IPS DF 6.9 (cell line): ENCODE measurements around the gene CLSTN3.

Experiments
- DNase-seq: peaks from one replicate; pipeline ENCODE4 v3.0.0-alpha.2; 2013; ENCODE audit warnings: low read depth, low spot score
- H3K27ac ChIP-seq: one replicate; pipeline ENCODE4 v1.5.1; 2013; ENCODE audit warnings: low read length, control low read depth
- H3K27me3 ChIP-seq: 2 replicates; pipeline ENCODE4 v1.6.1; 2013; ENCODE audit warnings: mild to moderate bottlenecking, low read length; ENCODE audit not compliant: control insufficient read depth, insufficient read depth
- H3K36me3 ChIP-seq: 2 replicates; pipeline ENCODE4 v1.6.1; 2013; ENCODE audit warnings: low read length; ENCODE audit not compliant: control insufficient read depth, insufficient read depth
- H3K4me1 ChIP-seq: 2 replicates; pipeline ENCODE4 v1.6.1; 2013; ENCODE audit warnings: low read length; ENCODE audit not compliant: control insufficient read depth, insufficient read depth
- H3K4me3 ChIP-seq: 2 replicates; pipeline ENCODE4 v1.5.1; 2013; ENCODE audit warnings: mild to moderate bottlenecking, low read length
- H3K9me3 ChIP-seq: 2 replicates; pipeline ENCODE4 v1.6.1; 2013; ENCODE audit warnings: low read length, inconsistent platforms; ENCODE audit not compliant: control insufficient read depth, insufficient read depth
- WGBS: extraction: QIAGEN DNeasy Blood & Tissue Kit; methylation state at CpG from one replicate; pipeline ENCODE4 v1.1.7; 2013; ENCODE audit warnings: mixed read lengths, missing lambda C conversion rate; ENCODE audit not compliant: insufficient read length, insufficient coverage; 5-methylcytosine and 5-hydroxymethylcytosine counted together

Gene CLSTN3

DNA sequence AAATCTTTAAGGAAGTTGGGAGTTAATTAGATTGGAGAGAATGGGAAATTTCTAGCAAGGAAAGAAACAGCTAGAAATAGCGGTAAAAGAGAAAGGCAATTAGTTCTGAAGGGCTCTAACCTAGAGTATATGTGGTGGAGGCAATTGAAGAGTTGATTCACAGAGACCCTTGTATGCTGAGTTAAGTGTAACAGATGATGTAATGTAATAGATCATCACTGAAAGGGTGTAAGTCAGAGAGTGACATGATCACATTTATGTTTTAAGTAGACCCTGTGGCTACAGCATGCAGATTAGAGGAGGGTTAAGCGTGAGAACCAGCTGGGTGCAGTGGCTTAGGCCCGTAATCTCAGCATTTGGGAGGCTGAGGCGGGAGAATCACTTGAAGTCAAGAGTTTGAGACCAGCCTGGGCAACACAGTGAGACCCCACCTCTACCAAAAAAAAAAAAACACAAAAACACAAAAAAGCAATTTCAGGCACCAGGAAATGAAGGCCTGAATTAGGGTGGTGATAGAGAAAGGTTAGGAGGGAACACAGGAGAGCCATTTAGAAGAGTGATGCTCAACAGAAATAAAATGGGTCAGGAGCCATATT lies 4.4 kb upstream of the CLSTN3 start:
- Histone ChIP-seq H3K9me3 (no peaks in the 10 kb centered on the region), H3K27me3 (no peaks in the 10 kb centered on the region; the same call in 1 of the 2 replicates), H3K4me1 (peaks cover 4% of the 10 kb centered on the region), H3K27ac (no peak overlapping the region), H3K4me3 (no peak overlapping the region), H3K36me3 (no peaks in the 10 kb centered on the region)
- no peak for DNase-seq
- 100% methylated on average over 1 of the region's 4 CpGs for WGBS

DNA sequence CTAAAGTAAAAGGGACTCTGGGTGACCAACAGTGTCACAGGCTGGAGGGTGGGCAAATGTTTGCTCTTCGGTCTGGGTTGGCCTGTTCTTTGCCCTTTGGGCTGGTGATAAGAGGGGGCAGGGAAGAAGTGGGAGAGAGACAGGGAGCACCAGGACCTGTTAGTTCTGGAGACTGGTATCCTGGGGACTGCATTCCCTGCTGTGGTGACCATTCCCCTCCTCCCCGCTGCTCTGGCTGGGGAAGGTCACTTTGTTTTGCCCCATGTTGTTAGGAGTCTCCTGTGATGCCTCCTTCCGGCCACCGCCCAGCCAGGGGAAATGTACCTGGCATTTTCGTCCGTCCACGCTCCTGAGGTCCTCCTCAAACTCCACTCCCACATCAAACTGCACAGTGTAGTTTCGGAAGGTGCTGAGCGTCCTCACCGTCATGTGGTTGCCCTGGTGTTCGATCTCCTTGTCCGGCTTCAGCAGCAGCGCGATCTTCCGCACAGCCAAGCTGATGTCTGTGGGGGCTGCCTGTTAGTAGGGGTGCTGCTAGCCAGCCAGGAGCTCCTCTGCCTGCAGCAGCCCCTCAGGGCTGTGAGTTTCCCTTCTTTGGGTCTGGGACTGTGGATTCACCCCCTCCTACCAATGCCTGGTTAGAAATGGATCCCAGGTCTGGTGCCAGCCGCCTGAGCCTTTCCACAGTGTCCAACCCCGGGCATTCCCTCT lies 2.1 kb upstream of the CLSTN3 start:
- Histone ChIP-seq H3K9me3 (no peaks in the 10 kb centered on the region), H3K27ac (no peak overlapping the region), H3K36me3 (no peaks in the 10 kb centered on the region), H3K27me3 (no peaks in the 10 kb centered on the region; the same call in 1 of the 2 replicates), H3K4me3 (no peak overlapping the region), H3K4me1 (peaks cover 6% of the 10 kb centered on the region)
- no CpG with 5 or more reads among the region's 17 CpGs for WGBS
- no peak for DNase-seq

DNA sequence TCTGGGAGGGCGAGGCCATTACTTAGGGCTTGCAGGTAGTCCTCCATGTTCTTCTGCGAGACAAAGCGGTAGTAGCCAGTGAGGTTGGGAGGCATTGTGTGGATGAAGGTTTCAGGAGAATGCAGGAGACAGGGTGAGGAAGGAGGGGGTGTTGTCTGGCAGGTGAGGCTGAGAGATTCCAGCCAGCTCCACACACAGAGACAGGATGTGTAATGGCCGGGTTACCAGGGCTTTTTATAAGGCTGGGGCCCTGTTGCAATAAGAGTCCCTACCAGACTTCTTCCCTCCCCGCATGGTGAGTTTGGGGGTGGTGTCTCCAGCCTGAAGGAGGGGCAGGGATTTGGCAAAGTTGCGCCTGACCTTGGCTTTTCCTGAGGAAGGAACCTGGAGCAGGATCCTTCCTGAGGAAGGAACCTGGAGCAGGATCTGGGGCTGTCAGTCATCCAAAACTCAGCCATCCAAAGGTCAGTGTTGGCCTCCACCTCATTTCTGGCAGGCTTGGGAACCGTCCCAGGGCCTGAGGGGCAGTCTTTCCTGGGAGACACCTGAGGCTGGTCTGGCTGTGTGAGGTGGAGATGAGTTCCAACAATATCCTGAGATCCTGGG lies 1.4 kb upstream of the CLSTN3 start, which contains the start of gene RBP5:
Gene RBP5 (minus strand): TSS at position 209 of the 606 bp plus-strand sequence. CDS start 114 bp downstream, at position 95.
- H3K4me1 ChIP-seq, result peaks cover 6% of the 10 kb centered on the region
- no peaks in the 10 kb centered on the region for H3K9me3 ChIP-seq
- H3K27ac ChIP-seq, result no peak within 1 kb of the TSS
- H3K27me3 ChIP-seq, result no peaks in the 10 kb centered on the region; the same call in 1 of the 2 replicates
- no peak for DNase-seq
- H3K36me3 ChIP-seq, result no peaks in the 10 kb centered on the region
- WGBS, result no CpG with 5 or more reads among the region's 7 CpGs
- peak within 1 kb of the TSS; percentile 64; the same call in 1 of the 2 replicates for H3K4me3 ChIP-seq

DNA sequence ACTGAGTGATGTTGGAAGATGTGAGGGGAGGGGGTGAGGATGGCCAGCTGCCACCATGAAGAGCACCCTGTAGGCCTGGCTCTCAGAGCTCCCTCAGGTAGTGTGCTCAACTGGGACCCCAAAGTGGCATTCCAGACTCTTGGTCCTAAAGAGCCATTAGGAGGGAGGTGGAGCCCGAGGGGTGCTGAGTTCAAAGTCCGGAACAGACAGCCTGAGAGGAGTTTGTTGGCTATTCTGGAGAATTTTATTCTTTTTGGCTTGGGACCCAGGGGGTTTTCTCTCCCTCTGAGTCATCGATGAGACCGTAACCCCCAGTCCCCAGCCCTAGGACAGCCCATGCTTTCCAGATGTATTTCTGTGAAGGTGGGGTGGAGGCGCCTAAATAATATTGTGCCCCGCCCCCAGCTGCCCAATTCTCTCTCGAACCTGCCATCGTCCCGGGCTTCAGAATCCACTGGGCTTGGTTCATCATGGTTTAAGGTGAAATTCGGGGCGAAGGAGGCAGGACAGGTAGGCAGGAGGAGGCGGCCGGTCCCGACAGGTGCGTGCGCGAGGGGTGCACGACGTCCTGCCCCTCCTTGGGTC lies 792 bp upstream of the CLSTN3 start:
- Histone ChIP-seq H3K27ac (no peak overlapping the region), H3K27me3 (no peaks in the 10 kb centered on the region; the same call in 1 of the 2 replicates), H3K36me3 (peaks cover 4% of the 10 kb centered on the region), H3K4me1 (peaks cover 6% of the 10 kb centered on the region), H3K4me3 (peak overlapping the region; percentile 64; the same call in 1 of the 2 replicates), H3K9me3 (no peaks in the 10 kb centered on the region)
- WGBS, result no CpG with 5 or more reads among the region's 19 CpGs
- no peak for DNase-seq

DNA sequence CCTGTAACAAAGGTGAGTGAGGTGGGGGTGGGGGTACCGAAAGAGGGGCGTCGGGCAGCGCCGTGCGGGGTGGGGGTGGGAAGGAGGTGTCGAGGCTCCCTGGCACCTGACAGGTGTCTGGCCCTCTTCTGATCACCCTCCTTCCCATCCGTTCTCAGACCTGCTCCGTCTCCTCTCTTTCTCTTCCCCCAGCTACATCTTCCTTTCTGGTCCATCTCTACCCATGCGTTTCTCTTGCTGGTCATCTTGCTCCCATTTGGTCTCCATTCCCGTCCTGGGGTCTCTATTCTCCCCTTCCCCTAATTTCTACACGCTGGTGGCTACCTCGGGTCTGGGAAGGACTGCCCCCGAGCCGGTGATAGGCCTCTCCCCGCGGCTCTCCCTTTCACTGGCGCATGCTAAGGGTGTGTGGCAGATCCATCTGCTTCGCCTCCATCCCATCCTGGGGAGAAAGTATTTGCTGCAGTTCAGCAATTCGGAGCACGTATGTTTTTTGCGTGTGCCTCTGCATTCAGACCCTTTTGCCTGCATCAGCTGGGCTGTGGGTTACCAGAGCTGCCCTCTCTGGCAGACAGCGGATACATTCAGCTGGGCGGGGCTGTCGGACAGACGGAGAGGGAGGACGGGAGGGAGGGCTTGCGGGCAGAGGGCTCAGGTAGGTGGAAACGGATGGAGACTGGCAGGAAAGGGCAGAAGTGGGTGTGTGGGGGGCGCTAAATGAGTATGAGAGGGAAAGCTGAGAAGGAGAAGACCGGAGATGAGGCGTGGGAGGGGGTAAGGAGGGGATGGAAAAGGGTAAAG lies 730 bp downstream of the CLSTN3 start:
- 100% methylated on average over 3 of the region's 32 CpGs for WGBS
- Histone ChIP-seq H3K4me3 (peak overlapping the region; percentile 64; the same call in 1 of the 2 replicates), H3K9me3 (no peaks in the 10 kb centered on the region), H3K27ac (no peak overlapping the region), H3K27me3 (no peaks in the 10 kb centered on the region; the same call in 1 of the 2 replicates), H3K36me3 (peaks cover 9% of the 10 kb centered on the region), H3K4me1 (peaks cover 6% of the 10 kb centered on the region)
- DNase-seq, result no peak

DNA sequence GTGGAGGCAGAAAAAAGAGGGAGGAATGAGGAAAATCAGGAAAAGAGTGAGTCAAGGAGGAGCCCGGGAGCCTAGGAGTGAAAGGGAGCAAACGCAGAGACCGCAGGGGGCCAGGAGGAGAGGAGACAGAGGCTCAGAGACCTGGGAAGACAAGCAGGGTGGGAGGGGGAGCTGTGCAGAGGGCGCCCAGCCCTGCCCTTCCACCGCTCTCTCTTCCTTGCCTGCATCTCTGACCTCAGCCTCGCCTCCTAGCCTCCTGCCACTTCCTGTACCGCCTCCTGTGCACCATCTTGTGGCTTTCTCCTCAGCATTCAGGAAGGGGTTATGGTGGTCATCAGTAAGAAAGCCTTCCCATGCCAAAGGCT lies 1.3 kb downstream of the CLSTN3 start:
- Histone ChIP-seq H3K9me3 (no peaks in the 10 kb centered on the region), H3K4me1 (peaks cover 6% of the 10 kb centered on the region), H3K36me3 (peaks cover 12% of the 10 kb centered on the region), H3K4me3 (peak overlapping the region; percentile 64; the same call in 1 of the 2 replicates), H3K27ac (no peak overlapping the region), H3K27me3 (no peaks in the 10 kb centered on the region; the same call in 1 of the 2 replicates)
- no peak for DNase-seq
- WGBS, result no CpG with 5 or more reads among the region's 7 CpGs

DNA sequence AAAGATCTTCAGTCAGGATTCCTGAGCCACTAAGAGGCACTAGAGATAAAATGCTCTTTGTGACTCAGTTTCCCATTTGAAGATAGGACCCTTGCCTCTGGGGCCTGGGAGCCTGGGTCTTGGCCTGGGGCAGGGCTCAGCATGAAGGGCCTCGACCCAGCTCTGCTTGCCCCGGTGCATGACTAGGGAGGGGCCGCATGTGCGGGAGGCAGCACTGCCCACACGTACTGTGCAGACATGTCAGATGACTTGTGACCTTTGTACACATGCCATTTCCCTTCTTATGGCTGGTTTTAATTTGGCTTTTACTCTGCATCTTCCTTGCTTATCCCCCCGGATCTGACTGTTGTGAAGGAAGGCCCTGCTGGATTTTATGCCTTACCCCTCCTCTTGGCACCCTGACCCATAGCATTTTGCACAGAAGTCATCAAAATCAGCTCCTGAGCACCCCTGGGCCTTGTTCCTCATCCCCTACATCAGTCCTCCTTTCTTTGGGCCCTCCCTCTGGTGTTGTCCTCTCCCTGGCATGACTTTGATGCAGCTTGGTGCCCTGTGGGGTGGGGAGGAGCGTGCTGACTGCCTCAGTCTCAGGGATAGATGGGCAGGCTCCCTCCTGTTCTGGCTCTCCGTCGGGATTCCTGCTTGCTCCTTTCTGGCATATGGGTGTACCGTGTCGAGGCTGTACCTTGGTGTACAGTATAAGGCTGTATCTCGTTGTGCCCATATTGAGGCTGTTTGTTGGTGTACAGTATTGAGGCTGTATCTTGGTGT lies 4.4 kb downstream of the CLSTN3 start:
- no peak overlapping the region for H3K27ac ChIP-seq
- no peak overlapping the region for H3K4me3 ChIP-seq
- H3K4me1 ChIP-seq, result peaks cover 1% of the 10 kb centered on the region
- H3K9me3 ChIP-seq, result no peaks in the 10 kb centered on the region
- DNase-seq, result no peak
- H3K36me3 ChIP-seq, result peaks cover 16% of the 10 kb centered on the region
- no peaks in the 10 kb centered on the region for H3K27me3 ChIP-seq
- no CpG with 5 or more reads among the region's 12 CpGs for WGBS

DNA sequence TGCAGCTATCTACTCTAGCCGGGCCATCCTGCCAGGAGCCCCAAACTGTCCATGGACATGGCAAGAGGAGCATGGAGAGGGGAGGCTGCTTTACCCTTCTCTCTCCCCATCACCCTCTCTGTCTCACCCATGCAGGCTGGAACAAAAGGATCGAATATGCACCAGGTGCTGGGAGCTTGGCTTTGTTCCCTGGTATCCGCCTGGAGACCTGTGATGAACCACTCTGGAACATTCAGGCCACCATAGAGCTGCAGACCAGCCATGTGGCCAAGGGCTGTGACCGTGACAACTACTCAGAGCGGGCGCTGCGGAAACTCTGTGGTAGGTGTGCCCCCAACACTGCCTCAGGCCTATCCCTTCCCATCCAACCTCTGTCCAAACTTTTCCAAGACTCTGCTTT lies 5.9 kb downstream of the CLSTN3 start:
- no peak for DNase-seq
- peaks cover 16% of the 10 kb centered on the region for H3K36me3 ChIP-seq
- no CpG with 5 or more reads among the region's 7 CpGs for WGBS

DNA sequence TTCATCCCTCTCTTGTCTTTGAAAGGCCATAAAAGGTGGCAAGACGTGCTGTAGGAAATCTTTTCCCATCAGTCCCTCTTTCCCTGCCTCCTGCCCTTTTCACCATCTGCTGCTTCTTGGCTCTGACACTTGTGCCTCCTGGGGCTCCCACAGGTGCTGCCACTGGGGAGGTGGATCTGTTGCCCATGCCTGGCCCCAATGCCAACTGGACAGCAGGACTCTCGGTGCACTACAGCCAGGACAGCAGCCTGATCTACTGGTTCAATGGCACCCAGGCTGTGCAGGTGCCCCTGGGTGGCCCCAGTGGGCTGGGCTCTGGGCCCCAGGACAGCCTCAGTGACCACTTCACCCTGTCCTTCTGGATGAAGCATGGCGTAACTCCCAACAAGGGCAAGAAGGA lies 6.5 kb downstream of the CLSTN3 start:
- Histone ChIP-seq H3K4me3 (no peak overlapping the region), H3K4me1 (peaks cover under 1% of the 10 kb centered on the region), H3K9me3 (no peaks in the 10 kb centered on the region), H3K36me3 (peaks cover 16% of the 10 kb centered on the region), H3K27ac (no peak overlapping the region), H3K27me3 (no peaks in the 10 kb centered on the region)
- no CpG with 5 or more reads among the region's 3 CpGs for WGBS
- DNase-seq, result no peak

More for the DNA sequence above, 5.9 kb downstream of the CLSTN3 start:
- H3K4me3 ChIP-seq, result no peak overlapping the region
- peaks cover 1% of the 10 kb centered on the region for H3K4me1 ChIP-seq
- no peaks in the 10 kb centered on the region for H3K9me3 ChIP-seq
- H3K27me3 ChIP-seq, result no peaks in the 10 kb centered on the region
- H3K27ac ChIP-seq, result no peak overlapping the region
